Daoy (cell line): ENCODE measurements around the gene PDGFRA. TPM values are rescaled to one million over a fixed set of nuclear protein-coding genes. Genes with fewer than 3 reads are reported as not detected.

ENCODE experiments used
- DNase-seq: peaks from one replicate; pipeline ENCODE4 v3.0.0-alpha.2; 2015; ENCODE audit warnings: low read depth
- total RNA-seq: library from RNA; depleted of rRNA; stranded (reverse); fragments of >200 nt; shearing (Covaris generic); gene quantifications from 2 replicates; pipeline ENCODE4 v1.2.3, GENCODE V29; 2014

Gene PDGFRA
- total RNA-seq, 1 experiment from 2014 or later, result 2.2 TPM

DNA sequence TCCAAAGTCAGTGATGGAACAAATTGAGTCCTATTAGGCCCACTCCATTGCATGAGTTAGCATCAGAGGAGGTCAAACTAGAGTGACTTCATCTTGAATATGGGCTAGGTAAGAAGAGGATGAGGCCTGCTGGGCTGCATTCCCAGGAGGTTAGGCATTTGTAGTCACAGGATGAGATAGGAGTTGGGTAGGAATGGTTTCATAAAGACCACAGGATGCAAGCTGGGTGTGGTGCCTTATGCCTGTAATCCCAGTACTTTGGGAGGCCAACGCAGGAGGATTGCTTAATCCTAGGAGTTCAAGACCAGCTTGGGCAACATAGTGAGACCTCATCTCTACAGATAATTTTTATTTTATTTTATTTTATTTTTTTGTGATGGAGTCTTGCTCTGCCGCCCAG lies 26.8 kb downstream of the PDGFRA start:
- DNase-seq, result peak; percentile 24

DNA sequence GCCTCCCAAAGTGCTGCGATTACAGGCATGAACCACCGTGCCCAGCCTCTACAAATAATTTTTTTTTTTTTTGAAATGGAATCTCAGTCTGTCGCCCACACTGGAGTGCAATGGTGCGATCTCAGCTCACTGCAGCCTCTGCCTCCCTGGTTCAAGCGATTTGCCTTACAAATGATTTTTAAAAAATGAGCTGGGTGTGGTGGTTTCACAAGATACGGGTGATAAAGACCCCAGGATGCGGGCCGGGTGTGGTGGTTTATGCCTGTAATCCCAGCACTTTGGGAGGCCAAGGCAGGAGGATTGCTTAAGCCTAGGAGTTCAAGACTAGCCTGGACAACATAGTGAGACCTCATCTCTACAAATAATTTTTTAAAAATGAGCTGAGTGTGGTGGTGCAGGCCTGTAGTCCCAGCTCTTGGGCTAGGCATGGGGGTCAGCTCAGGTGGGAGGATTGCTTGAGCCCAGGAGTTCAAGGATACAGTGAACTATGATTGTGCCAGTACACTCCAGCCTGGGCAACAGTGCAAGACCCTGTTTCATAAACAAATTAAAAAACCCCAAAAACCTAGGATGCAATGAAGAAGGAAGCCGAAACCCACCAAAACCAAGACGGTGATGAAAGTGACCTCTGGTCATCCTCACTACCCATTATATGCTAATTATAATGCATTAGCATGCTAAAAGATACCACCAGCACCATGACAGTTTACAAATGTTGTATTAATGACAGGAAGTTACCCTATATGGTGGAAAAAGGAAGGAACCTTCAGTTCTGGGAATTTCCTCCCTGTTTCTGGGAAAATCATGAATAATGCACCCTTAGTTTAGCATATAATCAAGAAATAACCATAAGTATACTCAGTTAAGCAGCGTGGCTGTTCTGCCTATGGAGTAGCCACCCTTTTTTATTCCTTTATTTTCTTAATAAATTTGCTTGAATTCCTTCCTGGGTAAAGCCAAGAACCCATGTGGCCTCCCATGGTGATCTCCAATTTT lies 27.7 kb downstream of the PDGFRA start:
- DNase-seq, result no peak

GRCh38 chr4:54265366-54265765 lies 36.3 kb downstream of the PDGFRA start:
- DNase-seq, result no peak

GRCh38 chr4:54268151-54268550 lies 39.1 kb downstream of the PDGFRA start:
- DNase-seq, result no peak

GRCh38 chr4:54271464-54271863 lies 42.4 kb downstream of the PDGFRA start:
- DNase-seq, result no peak

- DNase-seq, result no peak
These were observed 43.0 kb downstream of the PDGFRA start for GRCh38 chr4:54272051-54272450.

DNA sequence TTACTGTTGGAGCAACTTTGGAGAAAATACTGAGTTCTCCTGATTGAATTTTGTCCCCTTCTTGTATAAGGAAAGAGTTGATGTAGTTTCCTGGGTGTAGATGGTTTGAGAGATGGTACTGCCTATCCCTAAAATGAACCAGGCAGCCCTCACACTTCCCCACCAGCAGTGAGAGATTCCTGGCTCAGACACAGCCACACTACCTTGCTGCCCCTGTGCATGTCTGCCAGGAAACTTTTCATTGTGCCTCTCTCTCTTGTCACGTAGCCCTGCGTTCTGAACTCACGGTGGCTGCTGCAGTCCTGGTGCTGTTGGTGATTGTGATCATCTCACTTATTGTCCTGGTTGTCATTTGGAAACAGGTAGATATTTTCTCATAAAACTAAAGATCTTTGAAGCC lies 45.2 kb downstream of the PDGFRA start:
- DNase-seq, result no peak

GRCh38 chr4:54274795-54275665 lies 45.9 kb downstream of the PDGFRA start:
- DNase-seq, result no peak

DNA sequence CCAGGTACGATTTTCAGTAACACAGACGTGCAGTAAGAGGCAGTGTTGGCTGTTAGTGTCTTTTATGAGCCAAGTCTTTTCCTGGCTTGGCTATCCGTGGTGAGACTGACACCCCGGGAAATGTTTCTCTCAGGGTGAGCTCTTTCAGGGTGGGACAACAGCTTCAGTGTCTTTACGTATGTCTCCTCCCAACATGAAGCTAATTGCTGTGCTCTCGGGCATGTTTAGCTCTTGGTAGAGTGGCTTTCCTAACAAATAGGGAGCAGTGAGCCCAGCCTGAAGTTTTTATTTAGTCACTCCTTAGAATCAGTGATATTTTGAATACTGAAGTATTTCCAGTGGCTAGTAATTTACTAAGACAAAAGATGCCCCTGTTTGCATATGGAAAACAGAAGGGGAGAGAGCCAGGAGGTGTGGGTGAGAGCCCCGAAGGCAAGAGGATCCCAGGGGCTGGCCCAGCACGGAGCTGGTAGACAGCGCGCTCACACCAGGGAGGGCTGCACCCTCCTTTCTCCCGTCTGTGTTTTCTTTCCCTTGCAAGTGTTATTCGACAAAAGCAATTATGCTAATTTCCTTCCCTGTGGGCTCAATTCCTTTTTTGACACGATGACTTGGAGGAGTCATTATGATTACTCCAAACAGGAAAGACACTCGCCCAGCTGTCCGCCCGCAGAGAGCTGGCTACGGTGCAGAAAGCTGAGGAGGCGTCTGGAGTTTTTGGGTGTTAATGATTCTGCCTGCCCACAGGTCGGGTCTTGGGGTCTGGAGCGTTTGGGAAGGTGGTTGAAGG lies 47.7 kb downstream of the PDGFRA start:
- peak; percentile 13 for DNase-seq

GRCh38 chr4:54277691-54278090 lies 48.6 kb downstream of the PDGFRA start:
- DNase-seq, result peak; percentile 28

- DNase-seq, result no peak
These were observed 49.1 kb downstream of the PDGFRA start for GRCh38 chr4:54278216-54278615.

DNA sequence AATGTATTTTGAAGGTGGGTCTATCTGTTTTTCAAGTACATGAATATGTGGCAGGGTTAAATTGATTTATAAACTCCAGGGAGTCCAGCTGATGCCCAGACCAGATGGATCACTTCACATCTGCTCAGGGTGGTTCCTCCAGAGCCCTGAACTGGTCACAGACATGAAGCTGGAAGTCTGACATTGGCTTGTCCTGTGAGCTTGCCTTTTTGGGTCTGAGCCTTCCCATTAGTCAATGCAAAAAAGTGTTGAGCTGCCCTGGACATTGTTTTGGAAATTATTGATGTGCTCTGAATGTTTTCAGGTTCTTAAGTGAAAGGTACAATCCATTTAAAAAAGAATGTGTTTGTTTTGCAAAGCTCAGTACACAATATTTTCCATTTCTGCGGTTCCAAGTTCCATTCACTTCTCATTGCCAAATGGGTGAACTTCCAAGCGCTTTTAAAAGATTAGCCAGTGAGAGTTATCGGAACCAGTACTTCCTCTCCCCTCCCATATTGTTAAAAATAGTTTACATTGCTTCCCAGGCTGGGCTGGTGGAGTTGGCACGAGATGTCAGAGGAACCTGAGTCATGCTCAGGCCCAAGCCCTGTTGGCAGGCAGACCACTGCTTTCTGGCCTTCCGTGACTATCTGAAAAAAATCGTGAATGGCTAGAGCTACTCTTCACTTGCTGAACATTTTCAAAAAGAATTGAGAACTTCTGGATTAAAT lies 52.1 kb downstream of the PDGFRA start:
- peak; percentile 51 for DNase-seq

- no peak for DNase-seq
These were observed 53.7 kb downstream of the PDGFRA start for GRCh38 chr4:54282837-54283236.

DNA sequence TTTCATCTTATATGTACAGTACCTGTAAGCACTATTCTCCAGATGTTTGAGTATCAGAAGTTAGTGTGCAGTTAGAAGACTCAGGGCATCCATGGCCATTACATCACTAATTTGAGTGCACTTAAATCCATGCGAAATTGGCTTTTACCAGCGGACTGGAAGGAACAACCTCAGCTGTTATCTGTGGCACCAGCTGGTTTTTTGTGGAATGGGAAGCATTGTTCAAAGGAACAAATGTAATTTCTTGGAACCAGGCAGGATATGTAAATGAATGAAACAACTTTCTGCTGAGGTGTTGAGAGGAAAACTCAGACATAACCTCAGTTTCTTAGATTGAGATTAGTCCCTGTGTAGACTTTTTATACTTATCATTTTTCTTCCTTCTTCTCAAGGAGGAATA lies 60.2 kb downstream of the PDGFRA start:
- no peak for DNase-seq

DNA sequence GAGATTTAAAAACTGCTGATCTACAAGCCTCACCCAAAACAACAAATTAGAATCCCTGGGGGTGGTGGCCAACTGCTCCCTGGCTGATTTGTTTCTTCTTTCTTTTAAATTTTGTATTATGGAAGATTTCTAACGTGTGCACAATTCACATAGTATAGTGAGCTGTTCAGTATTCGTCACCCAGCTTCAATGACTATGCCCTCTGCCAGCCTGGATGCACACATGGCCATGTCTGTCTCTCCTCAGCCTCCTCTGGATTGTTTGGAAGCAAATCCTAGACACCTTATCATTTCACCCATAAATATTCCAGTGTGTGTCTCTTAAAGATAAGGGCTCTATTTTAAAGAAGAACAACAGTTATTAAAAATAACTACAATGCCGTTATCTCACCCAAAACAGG lies 61.9 kb downstream of the PDGFRA start:
- no peak for DNase-seq

GRCh38 chr4:54296548-54297203 lies 67.6 kb downstream of the PDGFRA start:
- no peak for DNase-seq

DNA sequence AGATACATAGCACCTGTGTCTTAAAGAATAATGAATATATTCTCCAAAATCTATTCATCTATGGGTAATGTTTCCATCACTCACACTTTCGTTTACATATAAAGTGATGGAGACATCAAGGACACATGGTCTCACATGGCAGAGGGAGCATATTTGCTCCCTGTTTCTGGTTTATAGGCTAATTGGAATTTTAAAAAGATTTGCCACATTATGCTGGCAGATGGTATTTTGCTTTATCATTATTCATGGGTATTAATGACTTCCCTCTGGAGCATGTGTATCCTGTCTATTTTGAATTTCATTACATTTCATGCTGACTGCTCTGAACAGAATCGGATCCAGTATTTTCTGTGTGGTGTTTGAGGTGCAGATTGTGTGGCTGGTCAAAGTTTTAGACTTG lies 79.0 kb downstream of the PDGFRA start:
- DNase-seq, result no peak

GRCh38 chr4:54315561-54316538 lies 86.8 kb downstream of the PDGFRA start:
- DNase-seq, result no peak

GRCh38 chr4:54317690-54318089 lies 88.6 kb downstream of the PDGFRA start:
- DNase-seq, result no peak
